HL-60 (cell line): ENCODE results near the gene OR2H1.

Experiments used
- CTCF ChIP-seq: IDR thresholded peaks from one replicate; pipeline ENCODE4 v1.5.1; 2011; ENCODE audit warnings: low read length, control low read depth, inconsistent platforms; ENCODE audit not compliant: insufficient read depth
- SPI1 ChIP-seq: IDR thresholded peaks from 2 replicates; pipeline ENCODE4 v1.6.1; 2012; ENCODE audit warnings: low read depth, mild to moderate bottlenecking, borderline replicate concordance
- TF ChIP-seq, protein P1 (sequence below): IDR thresholded peaks from 2 replicates; pipeline ENCODE4 v1.6.1; 2012; ENCODE audit warnings: low read depth; ENCODE audit not compliant: insufficient replicate concordance

DNA sequence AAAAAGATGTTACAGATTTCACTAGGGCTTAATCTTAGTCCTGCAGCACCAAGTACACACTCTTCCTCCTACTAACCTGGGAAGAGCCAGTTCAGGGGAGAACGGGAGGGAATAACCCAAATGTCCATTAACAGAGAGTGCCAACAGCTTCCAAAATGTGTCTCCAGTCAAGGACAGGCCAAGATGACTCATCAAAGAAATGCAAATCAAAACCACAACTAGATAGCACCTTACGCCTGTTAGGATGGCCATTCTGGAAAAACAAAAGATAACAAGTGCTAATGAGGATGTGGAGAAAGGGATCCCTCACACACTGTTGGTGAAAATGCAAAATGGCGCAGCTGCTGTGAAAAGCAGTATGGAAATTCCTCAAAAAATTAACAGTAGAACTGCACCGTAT, 34.6 kb downstream of the OR2H1 start:
- TF ChIP-seq CTCF (no peak), SPI1 (no peak)
- TF ChIP-seq, protein P1, sequence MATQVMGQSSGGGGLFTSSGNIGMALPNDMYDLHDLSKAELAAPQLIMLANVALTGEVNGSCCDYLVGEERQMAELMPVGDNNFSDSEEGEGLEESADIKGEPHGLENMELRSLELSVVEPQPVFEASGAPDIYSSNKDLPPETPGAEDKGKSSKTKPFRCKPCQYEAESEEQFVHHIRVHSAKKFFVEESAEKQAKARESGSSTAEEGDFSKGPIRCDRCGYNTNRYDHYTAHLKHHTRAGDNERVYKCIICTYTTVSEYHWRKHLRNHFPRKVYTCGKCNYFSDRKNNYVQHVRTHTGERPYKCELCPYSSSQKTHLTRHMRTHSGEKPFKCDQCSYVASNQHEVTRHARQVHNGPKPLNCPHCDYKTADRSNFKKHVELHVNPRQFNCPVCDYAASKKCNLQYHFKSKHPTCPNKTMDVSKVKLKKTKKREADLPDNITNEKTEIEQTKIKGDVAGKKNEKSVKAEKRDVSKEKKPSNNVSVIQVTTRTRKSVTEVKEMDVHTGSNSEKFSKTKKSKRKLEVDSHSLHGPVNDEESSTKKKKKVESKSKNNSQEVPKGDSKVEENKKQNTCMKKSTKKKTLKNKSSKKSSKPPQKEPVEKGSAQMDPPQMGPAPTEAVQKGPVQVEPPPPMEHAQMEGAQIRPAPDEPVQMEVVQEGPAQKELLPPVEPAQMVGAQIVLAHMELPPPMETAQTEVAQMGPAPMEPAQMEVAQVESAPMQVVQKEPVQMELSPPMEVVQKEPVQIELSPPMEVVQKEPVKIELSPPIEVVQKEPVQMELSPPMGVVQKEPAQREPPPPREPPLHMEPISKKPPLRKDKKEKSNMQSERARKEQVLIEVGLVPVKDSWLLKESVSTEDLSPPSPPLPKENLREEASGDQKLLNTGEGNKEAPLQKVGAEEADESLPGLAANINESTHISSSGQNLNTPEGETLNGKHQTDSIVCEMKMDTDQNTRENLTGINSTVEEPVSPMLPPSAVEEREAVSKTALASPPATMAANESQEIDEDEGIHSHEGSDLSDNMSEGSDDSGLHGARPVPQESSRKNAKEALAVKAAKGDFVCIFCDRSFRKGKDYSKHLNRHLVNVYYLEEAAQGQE, result no peak
